HG02943 (cell line): Measurements from ENCODE around the gene MACROD2.

Experiments
- ATAC-seq: cut with Tn5 transposase; IDR thresholded peaks from one replicate; pipeline ENCODE4 v1.9.1; 2021; ENCODE audit warnings: mild to moderate bottlenecking, low read depth, moderate library complexity; ENCODE audit not compliant: unreplicated experiment

Gene MACROD2

DNA sequence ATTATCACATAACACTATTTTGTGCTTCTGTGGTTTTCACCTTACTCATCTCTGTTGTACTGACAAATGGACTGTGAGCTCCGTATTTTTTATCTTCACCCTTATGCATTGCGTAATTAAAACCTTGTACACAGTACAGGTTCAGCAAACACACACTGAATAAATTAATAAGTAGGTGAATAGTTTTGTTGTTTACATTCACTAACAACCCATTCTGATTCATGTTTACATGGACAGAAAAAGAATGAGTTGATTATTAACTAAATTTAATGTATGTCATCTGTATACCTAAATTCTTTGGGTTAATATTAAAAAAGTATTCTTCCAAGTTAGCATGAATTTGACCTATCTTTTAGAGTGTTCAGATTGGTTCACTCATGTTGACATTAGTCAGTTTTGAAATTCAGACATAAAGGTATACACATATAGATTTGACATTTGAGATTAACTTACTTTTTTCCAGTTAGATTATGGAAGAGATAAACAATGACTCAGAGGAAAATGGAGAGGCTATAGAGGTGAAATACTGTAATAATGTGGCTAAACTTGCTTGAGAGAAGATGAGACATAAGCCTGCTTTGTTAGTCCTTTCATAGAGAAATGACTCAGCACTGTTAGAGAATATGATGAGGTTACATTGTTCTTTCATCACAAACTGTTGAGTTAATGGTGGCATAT, 883.8 kb downstream of the MACROD2 start:
- no peak for ATAC-seq

DNA sequence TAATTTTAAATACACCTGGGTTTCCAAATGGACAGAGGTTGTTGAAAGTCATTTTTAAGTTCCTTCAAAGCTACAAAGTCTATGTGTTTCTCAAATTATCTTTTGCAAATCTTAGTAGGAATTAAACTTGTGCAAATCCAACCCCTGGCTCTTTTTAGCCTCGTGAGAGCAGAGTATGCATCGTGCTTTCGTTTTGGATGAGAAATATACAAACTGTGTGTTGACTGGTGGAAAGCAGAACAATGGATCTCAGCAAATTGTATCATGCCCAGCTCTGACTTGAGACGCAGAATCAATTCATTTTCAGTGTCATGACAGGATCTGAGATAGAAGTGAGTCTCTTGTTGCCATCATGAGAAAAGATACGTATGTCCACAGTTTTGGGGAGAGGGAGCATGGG, 884.5 kb downstream of the MACROD2 start:
- ATAC-seq, result no peak

DNA sequence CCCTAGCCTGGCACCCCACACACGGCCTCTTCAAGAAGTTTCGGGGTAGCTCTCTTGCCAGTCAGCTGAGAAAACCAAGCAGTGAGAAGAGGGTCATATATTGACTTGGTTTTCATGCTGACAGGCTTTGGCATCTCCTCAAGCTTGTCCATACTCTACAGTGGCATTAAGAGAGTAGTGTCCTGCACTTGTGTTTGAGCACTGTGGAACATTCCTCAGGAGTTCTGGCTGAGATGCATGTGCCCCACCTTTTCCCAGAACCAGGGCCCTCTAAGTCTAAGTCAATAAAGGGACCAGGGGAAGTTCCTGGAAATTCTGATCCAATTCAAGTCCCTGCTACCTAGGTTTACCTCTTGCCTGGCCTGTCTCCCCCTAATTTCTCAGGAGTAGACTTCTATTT, 886.2 kb downstream of the MACROD2 start:
- no peak for ATAC-seq

DNA sequence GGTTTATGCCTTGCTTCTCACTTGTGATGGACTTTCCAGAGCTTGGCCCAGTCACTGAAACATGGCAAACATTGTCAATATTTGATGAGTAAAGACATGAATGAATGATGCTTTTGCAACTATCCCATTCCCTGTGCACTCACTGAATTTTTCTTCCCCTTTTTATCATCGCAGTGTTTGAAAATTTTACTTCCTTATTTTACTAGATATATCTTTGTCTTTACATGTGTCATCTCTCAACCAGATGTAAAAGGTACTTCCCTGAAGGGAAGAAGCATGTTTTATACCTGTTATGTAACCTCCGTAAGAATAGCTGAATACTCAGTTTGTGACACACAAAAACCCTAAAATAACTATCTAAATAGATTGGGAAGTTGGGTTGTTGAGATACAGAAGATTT, 886.8 kb downstream of the MACROD2 start:
- no peak for ATAC-seq

DNA sequence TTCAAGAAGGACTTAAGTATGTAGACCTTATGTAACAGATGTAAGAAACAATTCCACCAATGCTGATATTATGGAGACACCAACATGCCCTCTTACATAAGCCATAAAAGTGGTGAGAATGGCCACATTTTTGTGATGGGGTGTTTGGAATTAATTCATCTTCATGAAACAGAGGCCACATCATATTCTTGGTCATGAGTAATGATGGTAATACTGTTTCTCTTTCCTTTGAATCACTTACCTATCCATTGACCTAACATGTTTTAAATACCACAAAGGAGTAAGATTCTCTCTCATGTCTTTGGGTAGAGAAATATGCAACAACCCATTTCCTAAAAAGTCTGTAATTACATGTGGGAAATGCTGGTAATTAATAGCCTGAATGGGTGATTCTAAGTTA, 887.5 kb downstream of the MACROD2 start:
- no peak for ATAC-seq

DNA sequence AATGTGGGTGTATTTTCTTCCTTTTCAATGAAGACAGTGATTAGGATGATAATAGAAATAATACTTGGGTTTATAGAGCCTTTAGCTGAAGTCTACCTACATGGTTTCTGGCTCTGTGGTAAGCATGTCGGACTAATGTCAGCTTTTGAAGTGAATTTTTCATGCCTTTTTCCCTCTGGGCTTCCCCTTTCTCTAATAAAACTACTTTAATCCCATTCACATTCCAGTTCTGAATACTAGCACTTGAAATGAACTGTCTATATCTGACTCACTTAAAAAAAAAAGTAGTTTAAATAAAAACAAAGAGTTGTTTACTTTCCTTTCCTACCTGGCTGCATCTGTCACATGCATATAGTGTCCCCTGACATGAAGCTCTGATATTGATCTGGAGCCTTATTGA, 888.0 kb downstream of the MACROD2 start:
- no peak for ATAC-seq

DNA sequence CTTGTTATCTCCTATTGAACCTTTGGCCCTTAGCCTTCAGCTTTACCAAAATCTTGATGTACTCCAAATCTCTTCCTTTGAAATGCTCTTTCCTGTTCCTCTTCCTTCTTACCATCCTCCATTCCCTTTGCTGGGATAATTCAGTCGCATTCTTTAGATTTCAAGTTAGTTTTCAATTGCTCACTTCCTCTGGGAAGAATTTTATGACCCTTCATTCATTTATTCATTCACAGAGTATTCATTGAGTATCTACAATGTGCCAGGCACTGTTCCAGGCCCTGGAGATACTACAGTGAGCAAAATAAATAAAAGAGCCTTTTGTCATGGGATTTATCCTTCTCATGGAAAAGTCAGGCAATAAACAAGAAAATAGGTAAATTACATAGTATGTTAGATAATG, 890.3 kb downstream of the MACROD2 start:
- no peak for ATAC-seq

DNA sequence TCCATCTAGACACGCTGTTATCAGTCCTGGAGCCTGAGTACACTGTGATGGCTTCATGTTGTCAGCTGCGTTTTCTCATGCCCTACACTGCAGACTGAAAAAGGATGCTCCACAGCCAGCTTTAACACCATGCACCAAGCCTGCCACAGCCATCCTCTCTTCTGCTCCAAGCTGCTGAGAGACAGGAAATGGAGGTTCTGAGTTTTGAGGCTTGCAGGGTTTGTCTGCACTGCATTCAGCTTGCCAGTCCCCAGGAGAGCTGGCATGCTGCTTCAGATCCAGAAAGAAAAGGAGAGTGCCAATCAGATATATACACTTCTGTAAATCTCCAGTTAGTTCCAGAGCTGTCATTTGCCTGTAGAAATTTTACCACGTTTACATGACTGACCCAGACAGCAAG, 892.8 kb downstream of the MACROD2 start:
- no peak for ATAC-seq

DNA sequence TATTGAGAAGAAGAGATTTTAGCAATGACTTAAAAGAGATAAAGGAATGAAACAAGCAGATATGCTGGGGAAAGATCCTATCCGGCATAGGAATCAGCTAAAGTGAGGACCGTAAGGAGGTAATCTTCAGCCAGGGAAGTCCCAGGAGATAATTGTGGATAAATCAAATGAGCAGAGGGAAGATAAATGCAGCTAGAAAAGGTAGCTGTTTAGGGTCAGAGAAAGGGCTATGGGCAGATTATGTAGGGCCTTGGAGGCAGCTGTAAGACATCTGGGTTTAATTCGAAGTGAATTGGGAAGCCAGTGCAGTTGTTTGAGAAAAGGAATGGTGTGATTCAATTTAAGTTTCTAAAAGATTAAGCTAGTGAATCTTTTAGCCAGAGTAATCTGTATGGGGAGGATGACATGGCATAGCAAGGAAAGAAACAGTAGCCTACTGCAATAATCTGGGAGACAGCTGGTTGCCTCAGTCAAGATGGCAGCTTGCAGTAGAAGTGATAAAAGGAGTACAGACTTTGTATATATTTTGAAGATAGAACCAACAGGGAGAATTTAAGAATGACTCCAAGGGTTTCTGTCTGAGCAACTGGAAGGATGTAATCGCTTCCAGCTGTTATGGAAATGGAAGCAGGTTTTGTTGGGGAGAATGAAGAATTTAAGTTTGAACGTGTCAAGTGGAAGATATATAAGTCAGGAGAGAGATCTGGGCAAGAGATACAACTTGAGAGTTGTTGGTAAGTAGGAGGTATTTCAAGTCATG, 894.4 kb downstream of the MACROD2 start:
- ATAC-seq, result no peak

DNA sequence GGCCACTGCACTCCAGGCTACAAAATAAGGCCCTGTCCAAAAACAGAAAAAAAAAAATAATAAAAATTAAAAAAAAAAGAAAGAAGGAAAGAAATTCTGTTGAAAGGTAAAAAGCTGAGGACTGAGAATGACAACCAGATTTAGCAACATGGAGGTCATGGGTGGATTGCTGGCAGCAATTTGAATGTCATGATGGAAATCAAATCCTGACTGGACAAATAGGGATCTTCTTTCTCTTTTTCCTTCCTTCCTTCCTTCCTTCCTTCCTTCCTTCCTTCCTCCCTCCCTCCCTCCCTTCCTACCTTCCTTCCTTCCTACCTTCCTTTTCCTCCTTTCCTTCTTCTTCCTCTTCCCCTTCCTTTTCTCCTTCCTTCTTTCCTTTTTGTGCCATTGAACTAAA, 895.4 kb downstream of the MACROD2 start:
- no peak for ATAC-seq

DNA sequence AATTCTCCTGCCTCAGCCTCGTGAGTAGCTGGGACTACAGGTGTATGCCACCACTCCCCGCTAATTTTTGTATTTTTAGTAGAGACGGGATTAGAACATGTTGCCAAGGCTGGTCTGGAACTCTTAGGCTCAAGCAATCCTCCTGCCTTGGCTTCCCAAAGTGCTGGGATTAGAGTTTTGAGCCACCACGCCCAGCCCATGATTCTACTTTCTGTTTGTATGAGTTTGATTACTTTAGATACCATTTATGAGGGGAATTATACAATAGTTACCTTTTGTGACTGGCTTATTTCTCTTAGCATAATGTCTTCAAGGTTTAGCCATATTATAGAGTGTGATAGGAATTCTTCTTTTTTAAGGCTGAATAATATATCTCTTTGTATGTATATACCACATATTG, 897.5 kb downstream of the MACROD2 start:
- no peak for ATAC-seq

DNA sequence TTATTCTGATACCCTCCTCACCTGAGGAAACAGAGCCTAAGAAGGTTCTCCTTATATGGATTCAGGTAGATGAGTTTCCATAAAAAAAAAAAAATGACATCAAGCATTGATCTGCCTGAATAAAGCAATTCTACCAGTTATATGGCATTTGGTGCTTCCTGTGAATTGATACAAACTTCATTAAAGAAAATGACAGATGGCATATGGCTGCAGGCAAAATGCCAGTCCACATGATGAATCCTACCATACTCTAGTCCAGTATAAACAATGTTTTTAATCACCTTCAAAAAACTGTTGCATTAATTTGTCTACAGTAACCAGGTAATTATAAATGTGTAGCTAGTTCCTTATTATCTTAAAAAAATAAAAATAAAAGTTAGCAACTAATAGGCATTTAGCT, 901.3 kb downstream of the MACROD2 start:
- no peak for ATAC-seq

DNA sequence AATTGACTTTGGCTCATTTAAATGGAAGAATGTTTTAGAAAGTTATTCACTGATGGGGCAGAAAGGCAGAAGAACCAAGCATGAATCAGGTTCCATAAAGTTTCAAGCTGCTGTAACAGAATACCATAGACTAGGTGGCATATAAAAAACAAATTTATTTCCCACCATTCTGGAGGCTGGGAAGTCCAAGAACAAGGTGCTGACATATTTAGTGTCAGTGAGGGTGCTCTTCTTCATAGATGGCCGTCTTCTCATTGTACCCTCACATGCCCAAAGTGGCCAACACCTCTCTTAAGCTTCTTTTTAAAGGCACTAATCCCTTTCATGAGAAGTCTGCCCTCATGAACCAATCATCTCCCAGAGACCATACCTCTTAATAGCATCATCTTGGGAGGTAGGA, 902.3 kb downstream of the MACROD2 start:
- ATAC-seq, result no peak

DNA sequence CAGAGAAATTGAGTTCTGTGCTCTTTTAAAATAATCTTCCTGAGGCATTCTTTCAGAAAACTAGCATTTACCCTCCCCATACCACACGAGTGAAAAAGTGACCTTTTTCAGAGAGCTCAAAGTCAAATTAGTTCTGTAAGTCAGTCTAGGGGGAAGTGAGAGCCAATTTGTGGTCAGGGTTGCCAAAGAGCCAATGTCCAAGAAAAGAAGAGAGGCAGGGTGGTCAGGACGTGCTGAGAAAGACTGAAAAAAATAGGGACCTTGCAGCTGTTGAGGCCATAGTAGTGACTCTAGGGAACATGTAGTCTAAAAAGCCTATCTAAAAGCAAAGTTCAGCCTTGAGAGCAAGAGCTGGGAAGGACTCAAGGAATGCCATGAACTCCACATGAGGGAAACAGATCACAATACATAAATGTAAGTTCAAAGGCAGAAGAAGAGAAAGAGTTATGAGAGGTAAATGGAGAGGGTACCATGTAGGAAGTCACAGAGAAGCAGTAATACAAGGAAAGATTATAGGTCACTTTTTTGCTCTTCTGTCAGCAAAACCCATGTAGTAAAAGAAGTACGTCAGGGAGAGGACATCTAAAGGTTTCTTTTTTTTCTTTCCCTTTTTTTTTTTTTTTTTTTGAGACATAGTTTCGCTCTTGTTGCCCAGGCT, 907.2 kb downstream of the MACROD2 start:
- ATAC-seq, result peak; percentile 98

DNA sequence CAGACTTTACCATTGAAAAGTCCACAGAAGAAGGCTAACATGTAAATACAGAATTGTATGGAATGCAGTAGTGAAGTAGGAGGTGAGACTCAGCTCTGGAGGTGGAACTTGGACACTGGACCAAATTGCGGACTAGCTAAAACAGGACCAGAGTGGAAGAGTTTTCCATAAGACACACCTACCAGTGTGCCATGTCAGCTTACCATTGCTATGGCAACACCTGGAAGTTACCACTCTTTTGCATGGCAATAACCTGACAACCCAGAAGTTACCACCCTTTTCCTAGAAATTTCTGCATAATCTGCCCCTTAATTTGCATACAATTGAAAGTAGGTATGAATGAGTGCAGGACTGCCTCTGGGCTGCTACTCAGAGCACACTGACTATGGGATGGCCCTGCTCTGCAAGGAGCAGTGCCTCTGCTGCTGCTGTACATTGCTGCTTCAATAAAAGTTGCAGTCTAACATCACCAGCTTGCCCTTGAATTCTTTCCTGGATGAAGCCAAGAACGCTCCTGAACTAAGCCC, 911.7 kb downstream of the MACROD2 start:
- ATAC-seq, result no peak

DNA sequence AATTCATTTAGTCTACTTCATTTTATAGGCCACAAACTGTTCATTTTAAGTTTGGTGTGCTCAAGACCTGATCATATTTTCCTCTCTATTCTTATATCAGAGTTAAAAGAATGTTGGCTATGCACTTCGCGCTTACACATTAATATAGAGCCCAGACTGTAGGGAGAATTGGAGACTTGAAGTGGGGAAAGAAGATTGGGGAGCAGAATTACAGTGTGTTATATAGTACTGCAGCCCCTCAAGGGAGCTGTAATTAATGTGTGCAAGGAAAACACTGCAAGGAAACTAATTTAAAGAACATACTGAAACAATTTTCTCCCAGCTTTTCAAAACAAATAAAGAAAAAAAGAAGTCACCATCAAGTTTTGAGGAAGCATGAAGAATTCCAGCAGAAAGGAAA, 914.8 kb downstream of the MACROD2 start:
- ATAC-seq, result no peak

DNA sequence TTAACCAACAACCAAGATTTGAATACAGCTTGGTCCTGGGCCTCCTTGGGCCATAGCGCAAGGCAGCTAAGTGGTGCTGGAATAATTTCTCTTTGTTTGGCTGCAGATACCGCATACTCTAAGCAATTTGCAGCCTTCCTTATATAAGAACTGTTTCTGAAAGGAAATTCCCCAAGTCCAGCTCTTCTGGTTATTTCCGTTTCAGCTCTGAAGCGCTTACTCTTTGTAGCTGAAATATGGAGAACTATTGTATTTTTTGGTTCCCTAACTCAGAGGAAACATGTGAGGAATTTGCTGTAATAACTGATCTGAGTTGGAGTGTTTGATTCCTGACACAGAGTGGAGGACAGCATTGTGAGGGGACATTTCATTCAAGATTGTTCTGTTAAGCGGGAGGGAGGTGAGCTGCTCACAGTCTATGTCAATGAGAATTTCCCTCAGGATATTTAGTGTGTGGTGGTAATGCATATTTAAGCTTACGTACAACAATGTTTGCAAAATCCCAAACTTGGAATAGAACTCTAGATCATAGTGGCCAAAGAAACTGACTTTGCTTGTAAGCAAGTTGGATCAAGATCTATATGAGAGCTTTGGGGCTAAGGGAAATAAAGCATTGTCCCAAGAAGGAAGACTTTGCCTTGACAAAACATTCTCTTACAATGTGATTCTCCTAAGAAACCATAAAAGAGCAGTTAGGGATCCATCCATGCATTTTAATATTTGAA, 918.7 kb downstream of the MACROD2 start:
- no peak for ATAC-seq

DNA sequence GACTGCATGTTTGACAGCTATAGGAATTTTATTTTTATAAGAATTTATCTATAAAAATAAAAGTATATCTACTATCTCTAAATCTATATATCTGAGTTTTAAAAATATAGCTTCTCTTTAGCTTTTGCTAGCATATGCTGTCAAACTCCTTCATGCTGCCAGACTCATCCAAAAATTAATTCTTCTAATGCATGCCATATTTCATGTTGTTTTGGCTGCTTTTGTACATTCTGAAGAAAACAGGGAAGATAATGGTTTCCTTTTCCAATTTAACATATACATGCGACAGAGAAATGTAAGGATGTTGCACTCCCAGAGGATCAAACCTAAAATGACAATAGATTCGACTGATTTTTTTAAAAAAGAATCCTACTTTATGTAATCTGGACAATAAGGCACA, 919.3 kb downstream of the MACROD2 start:
- ATAC-seq, result no peak

DNA sequence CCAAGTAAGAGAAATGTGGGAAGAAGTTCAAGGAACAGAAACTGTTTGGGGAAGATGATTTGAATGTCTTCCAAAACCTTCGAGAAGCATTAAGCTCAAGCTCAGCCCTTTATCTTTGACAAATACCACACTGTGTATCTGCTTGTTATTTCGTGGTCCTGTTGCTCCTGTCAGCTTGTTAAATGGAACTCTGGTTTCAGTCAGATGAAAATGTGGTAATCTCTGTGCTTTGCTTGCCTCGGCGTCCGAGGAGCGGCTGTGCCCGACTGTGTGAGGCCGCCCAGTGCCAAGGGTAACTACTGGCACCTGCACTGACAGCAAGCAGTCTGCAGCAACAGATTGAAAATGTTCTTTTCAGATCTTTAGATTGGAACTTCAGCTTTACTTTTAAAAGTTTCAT, 920.0 kb downstream of the MACROD2 start:
- ATAC-seq, result no peak

DNA sequence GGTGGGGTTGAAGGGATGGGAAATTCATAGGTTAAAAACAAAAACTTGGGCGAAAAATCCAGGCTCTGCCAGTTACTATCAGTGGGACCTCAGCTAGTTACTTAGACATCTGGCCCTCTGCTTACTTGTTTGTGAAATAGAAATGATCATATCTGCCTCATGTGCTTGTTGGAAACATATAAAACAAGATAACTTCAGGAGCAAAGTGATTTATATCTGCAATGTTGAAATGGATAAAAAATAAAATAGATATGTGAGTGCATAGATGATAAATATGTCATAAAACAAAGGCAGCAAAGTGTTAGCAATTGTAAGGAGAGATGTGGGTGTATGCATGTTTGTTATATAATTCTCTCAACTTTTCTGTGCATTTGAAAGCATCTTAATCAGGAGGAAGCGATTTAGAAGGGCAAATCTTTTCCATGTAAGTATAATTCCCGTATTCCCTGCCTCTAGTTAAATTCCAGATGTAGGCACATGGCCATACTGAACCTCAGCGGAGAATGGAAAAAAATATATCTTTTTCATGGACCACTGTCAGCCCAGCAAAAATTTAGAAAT, 921.1 kb downstream of the MACROD2 start:
- no peak for ATAC-seq

DNA sequence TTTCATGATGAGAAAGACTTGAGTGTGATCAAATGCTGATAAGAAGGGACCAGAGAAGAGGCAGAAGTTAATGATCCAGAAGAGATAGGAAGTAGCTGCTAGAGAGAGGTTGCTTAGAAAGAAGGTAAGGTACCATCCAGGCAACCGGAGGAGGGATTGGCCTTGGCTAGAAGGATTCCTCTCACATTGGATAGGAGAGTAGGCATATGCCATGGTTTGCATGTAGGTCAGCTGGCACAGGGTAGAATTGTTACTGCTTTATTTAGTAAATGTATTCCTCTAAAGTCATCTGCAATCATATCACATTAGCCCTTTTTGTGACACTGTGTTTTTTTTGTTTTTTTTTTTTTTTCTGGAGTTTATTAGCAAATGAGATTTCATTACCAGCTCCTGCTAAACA, 923.0 kb downstream of the MACROD2 start:
- no peak for ATAC-seq
